GM23338 (cell line): ENCODE measurements around the gene CCNI2. TPM values are rescaled to one million over a fixed set of nuclear protein-coding genes. Genes with fewer than 3 reads are reported as not detected.

Experiments used
- ATAC-seq: fragments of 200-7000 bp; cut with Tn5 transposase; 3 replicates; pipeline ENCODE4 v1.9.1; 2020
- DNase-seq: peaks from one replicate; pipeline ENCODE4 v3.0.0-alpha.2; 2015; ENCODE audit warnings: low spot score
- H2AFZ ChIP-seq: fragments of 200-600 bp; sonication (generic); 2 replicates; pipeline ENCODE4 v1.8.0; 2016; ENCODE audit warnings: antibody characterized with exemption, mild to moderate bottlenecking, moderate library complexity
- H3F3A ChIP-seq: fragments of 200-600 bp; sonication (generic); replicated peaks from 2 replicates; pipeline ENCODE4 v1.8.0; 2017; ENCODE audit warnings: antibody characterized with exemption, mixed run types, low read depth
- H3K27ac ChIP-seq: fragments of 200-600 bp; sonication (generic); 2 replicates; pipeline ENCODE4 v1.6.1; 2016; ENCODE audit warnings: low read depth
- H3K27me3 ChIP-seq: fragments of 200-600 bp; sonication (generic); 2 replicates; pipeline ENCODE4 v1.8.0; 2016; ENCODE audit warnings: mild to moderate bottlenecking, mixed run types, moderate library complexity; ENCODE audit not compliant: insufficient read depth
- H3K36me3 ChIP-seq: fragments of 200-600 bp; sonication (generic); 2 replicates; pipeline ENCODE4 v1.8.0; 2016; ENCODE audit warnings: mild to moderate bottlenecking; ENCODE audit not compliant: insufficient read depth
- H3K4me1 ChIP-seq: fragments of 200-600 bp; sonication (generic); 2 replicates; pipeline ENCODE4 v1.8.0; 2016; ENCODE audit warnings: mild to moderate bottlenecking, moderate library complexity; ENCODE audit not compliant: insufficient read depth
- H3K4me2 ChIP-seq: fragments of 200-600 bp; sonication (generic); 2 replicates; pipeline ENCODE4 v1.7.1; 2017; ENCODE audit warnings: mixed run types
- H3K4me3 ChIP-seq: fragments of 200-600 bp; sonication (generic); 2 replicates; pipeline ENCODE4 v1.6.1; 2016; ENCODE audit warnings: mixed run types
- H3K79me2 ChIP-seq: fragments of 200-600 bp; sonication (generic); replicated peaks from 2 replicates; pipeline ENCODE4 v1.8.0; 2017; ENCODE audit warnings: mild to moderate bottlenecking; ENCODE audit not compliant: insufficient read depth
- H3K9me2 ChIP-seq: fragments of 200-600 bp; sonication (generic); 2 replicates; pipeline ENCODE4 v1.8.0; 2017; ENCODE audit not compliant: insufficient read depth
- H4K20me1 ChIP-seq: fragments of 200-600 bp; sonication (generic); replicated peaks from 2 replicates; pipeline ENCODE4 v1.8.0; 2017; ENCODE audit warnings: mild to moderate bottlenecking; ENCODE audit not compliant: insufficient read depth
- H3K27ac Mint-ChIP-seq: 2 replicates; pipeline ENCODE4 v1.8.0; 2020; ENCODE audit warnings: inconsistent platforms, mild to moderate bottlenecking, moderate library complexity, mixed read lengths
- H3K27me3 Mint-ChIP-seq: 3 replicates; pipeline ENCODE4 v1.8.0; 2022; ENCODE audit warnings: low read depth, mild to moderate bottlenecking, moderate library complexity, mixed read lengths, inconsistent platforms; ENCODE audit not compliant: insufficient read depth, poor library complexity
- H3K36me3 Mint-ChIP-seq: 3 replicates; pipeline ENCODE4 v1.8.0; 2021; ENCODE audit warnings: low read depth, mild to moderate bottlenecking, inconsistent platforms, moderate library complexity, mixed read lengths
- H3K4me1 Mint-ChIP-seq: 3 replicates; pipeline ENCODE4 v1.8.0; 2020; ENCODE audit warnings: mild to moderate bottlenecking, inconsistent platforms, mixed read lengths
- H3K4me3 Mint-ChIP-seq: 3 replicates; pipeline ENCODE4 v1.8.0; 2021; ENCODE audit warnings: moderate library complexity, mild to moderate bottlenecking, inconsistent platforms, mixed read lengths
- H3K9me3 Mint-ChIP-seq: 3 replicates; pipeline ENCODE4 v1.8.0; 2020; ENCODE audit warnings: moderate library complexity, mild to moderate bottlenecking, inconsistent platforms, mixed read lengths
- CREB1 ChIP-seq: fragments of 250-450 bp; sonication (Bioruptor Pico); IDR thresholded peaks from 2 replicates; pipeline ENCODE4 v1.5.0; 2020; ENCODE audit warnings: low read depth, mild to moderate bottlenecking, moderate library complexity
- CTCF ChIP-seq, 2 experiments: fragments of 200-600 bp in 1 of 2; sonication (generic) in 1 of 2; conservative IDR thresholded peaks; 2 replicates each; pipeline versions ENCODE4 v1.5.1 to v1.6.1; 2016 to 2017; ENCODE audit warnings: antibody characterized with exemption in 2 of 2, low read depth in 2 of 2, mild to moderate bottlenecking in 2 of 2, moderate library complexity in 1 of 2
- EZH2 ChIP-seq: fragments of 200-600 bp; sonication (generic); IDR thresholded peaks from one replicate; pipeline ENCODE4 v1.8.0; 2017; ENCODE audit warnings: antibody characterized with exemption, mild to moderate bottlenecking, low read depth; ENCODE audit not compliant: unreplicated experiment
- EZH2phosphoT487 ChIP-seq: fragments of 200-600 bp; sonication (generic); IDR thresholded peaks from one replicate; pipeline ENCODE4 v1.8.1; 2018; ENCODE audit warnings: antibody characterized with exemption; ENCODE audit not compliant: unreplicated experiment
- JUNB ChIP-seq: IDR thresholded peaks from one replicate; pipeline ENCODE4 v1.6.1; 2016; ENCODE audit warnings: antibody characterized with exemption; ENCODE audit not compliant: unreplicated experiment
- NANOG ChIP-seq: IDR thresholded peaks from 2 replicates; pipeline ENCODE4 v1.6.1; 2016; ENCODE audit warnings: antibody characterized with exemption, borderline replicate concordance
- POLR2AphosphoS5 ChIP-seq: IDR thresholded peaks from 2 replicates; pipeline ENCODE4 v1.6.1; 2016; ENCODE audit warnings: antibody characterized with exemption, low read depth
- REST ChIP-seq: IDR thresholded peaks from one replicate; pipeline ENCODE4 v1.6.1; 2018; ENCODE audit warnings: antibody characterized with exemption; ENCODE audit not compliant: unreplicated experiment
- STAT1 ChIP-seq: IDR thresholded peaks from one replicate; pipeline ENCODE4 v1.6.1; 2016; ENCODE audit warnings: antibody characterized with exemption; ENCODE audit not compliant: unreplicated experiment
- ZNF114 ChIP-seq: fragments of 250-450 bp; sonication (Bioruptor Pico); IDR thresholded peaks from 2 replicates; pipeline ENCODE4 v1.5.0; 2020; ENCODE audit warnings: mild to moderate bottlenecking, moderate library complexity
- ZNF331 ChIP-seq: fragments of 250-450 bp; sonication (Bioruptor Pico); IDR thresholded peaks from 2 replicates; pipeline ENCODE4 v1.5.0; 2020; ENCODE audit warnings: low read depth, mild to moderate bottlenecking, moderate library complexity
- polyA plus RNA-seq: library from polyadenylated mRNA; unstranded; fragments of >200 nt; fragmentation: Nextera tagmentation; extraction: Ambion mirVana; gene quantifications from 2 replicates; pipeline ENCODE4 v1.2.1, GENCODE V29; 2016
- total RNA-seq: library from RNA; depleted of rRNA; stranded (reverse); fragments of >200 nt; shearing (Covaris generic); gene quantifications from 2 replicates; pipeline ENCODE4 v1.2.3, GENCODE V29; 2014
- TF ChIP-seq, protein P1 (sequence below): IDR thresholded peaks from 2 replicates; pipeline ENCODE4 v1.6.1; 2016; ENCODE audit warnings: antibody characterized with exemption
- TF ChIP-seq, protein P2 (sequence below): fragments of 250-450 bp; sonication (Bioruptor Pico); IDR thresholded peaks from 2 replicates; pipeline ENCODE4 v1.5.0; 2020; ENCODE audit warnings: mild to moderate bottlenecking, moderate library complexity

CCNI2 gene
- total and polyA plus RNA-seq, 2 experiments from 2014 or later, result 0.55 to 2.5 TPM

DNA sequence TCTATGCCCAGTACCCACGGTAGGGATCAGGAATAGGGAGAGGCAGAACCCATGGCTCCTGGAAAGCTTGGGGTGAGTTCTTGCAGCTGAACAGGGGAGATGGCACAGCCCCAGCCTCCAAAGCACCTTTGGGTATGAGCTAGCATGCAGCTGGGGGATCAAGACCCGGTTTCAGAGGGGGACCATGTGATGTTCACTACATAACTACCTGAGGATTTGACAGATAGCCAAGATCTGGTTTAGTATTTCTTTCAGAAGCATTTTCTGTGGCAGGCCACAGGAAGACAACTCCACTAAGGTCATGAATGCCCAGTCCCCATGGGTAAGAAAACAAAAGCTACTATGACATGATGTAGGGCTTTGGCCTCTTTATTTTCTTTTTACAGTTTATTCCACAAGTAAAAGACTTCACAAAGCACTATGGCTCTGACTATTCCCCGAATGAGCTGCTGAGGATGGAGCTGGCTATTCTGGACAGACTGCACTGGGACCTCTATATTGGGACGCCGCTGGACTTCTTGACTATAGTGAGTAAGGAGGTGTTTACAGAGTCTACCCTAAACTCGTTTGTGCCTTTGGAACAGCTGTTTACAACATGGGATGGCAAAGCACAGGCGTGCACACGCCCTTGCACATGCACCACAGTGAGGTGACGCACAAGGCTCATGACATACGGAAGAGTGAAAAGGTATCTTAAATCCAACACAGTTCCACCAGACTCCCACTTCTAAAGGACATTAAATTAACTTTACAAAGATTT lies 3.4 kb downstream of the CCNI2 start:
- Mint-ChIP-seq H3K27ac (no peak overlapping the region), H3K9me3 (no peaks in the 10 kb centered on the region), H3K4me1 (peaks cover 23% of the 10 kb centered on the region), H3K27me3 (peaks cover 28% of the 10 kb centered on the region), H3K36me3 (no peaks in the 10 kb centered on the region), H3K4me3 (no peak overlapping the region)
- Histone ChIP-seq H3K4me3 (no peak overlapping the region), H3K36me3 (no peaks in the 10 kb centered on the region), H3K9me2 (no peaks in the 10 kb centered on the region), H3K4me2 (no peak overlapping the region), H3K27me3 (peaks cover 46% of the 10 kb centered on the region), H3K4me1 (peaks cover 5% of the 10 kb centered on the region; the same call in 1 of the 2 replicates), H3F3A (no peaks in the 10 kb centered on the region), H2AFZ (no peak overlapping the region), H4K20me1 (no peaks in the 10 kb centered on the region), H3K79me2 (no peaks in the 10 kb centered on the region), H3K27ac (no peak overlapping the region)
- ATAC-seq (no peak), DNase-seq (no peak)
- TF ChIP-seq, protein P1, sequence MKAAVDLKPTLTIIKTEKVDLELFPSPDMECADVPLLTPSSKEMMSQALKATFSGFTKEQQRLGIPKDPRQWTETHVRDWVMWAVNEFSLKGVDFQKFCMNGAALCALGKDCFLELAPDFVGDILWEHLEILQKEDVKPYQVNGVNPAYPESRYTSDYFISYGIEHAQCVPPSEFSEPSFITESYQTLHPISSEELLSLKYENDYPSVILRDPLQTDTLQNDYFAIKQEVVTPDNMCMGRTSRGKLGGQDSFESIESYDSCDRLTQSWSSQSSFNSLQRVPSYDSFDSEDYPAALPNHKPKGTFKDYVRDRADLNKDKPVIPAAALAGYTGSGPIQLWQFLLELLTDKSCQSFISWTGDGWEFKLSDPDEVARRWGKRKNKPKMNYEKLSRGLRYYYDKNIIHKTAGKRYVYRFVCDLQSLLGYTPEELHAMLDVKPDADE, result no peak
- TF ChIP-seq CTCF (conservative IDR thresholded peaks at IDR 0.05; ENCODE audit: low read depth in 2 of 2) (no peak), CREB1 (no peak), EZH2 (no peak), NANOG (no peak), POLR2AphosphoS5 (no peak), STAT1 (no peak), ZNF114 (CRISPR knock-in tag) (no peak), REST (no peak), ZNF331 (CRISPR knock-in tag) (no peak), EZH2phosphoT487 (no peak), JUNB (no peak)
- TF ChIP-seq, protein P2, sequence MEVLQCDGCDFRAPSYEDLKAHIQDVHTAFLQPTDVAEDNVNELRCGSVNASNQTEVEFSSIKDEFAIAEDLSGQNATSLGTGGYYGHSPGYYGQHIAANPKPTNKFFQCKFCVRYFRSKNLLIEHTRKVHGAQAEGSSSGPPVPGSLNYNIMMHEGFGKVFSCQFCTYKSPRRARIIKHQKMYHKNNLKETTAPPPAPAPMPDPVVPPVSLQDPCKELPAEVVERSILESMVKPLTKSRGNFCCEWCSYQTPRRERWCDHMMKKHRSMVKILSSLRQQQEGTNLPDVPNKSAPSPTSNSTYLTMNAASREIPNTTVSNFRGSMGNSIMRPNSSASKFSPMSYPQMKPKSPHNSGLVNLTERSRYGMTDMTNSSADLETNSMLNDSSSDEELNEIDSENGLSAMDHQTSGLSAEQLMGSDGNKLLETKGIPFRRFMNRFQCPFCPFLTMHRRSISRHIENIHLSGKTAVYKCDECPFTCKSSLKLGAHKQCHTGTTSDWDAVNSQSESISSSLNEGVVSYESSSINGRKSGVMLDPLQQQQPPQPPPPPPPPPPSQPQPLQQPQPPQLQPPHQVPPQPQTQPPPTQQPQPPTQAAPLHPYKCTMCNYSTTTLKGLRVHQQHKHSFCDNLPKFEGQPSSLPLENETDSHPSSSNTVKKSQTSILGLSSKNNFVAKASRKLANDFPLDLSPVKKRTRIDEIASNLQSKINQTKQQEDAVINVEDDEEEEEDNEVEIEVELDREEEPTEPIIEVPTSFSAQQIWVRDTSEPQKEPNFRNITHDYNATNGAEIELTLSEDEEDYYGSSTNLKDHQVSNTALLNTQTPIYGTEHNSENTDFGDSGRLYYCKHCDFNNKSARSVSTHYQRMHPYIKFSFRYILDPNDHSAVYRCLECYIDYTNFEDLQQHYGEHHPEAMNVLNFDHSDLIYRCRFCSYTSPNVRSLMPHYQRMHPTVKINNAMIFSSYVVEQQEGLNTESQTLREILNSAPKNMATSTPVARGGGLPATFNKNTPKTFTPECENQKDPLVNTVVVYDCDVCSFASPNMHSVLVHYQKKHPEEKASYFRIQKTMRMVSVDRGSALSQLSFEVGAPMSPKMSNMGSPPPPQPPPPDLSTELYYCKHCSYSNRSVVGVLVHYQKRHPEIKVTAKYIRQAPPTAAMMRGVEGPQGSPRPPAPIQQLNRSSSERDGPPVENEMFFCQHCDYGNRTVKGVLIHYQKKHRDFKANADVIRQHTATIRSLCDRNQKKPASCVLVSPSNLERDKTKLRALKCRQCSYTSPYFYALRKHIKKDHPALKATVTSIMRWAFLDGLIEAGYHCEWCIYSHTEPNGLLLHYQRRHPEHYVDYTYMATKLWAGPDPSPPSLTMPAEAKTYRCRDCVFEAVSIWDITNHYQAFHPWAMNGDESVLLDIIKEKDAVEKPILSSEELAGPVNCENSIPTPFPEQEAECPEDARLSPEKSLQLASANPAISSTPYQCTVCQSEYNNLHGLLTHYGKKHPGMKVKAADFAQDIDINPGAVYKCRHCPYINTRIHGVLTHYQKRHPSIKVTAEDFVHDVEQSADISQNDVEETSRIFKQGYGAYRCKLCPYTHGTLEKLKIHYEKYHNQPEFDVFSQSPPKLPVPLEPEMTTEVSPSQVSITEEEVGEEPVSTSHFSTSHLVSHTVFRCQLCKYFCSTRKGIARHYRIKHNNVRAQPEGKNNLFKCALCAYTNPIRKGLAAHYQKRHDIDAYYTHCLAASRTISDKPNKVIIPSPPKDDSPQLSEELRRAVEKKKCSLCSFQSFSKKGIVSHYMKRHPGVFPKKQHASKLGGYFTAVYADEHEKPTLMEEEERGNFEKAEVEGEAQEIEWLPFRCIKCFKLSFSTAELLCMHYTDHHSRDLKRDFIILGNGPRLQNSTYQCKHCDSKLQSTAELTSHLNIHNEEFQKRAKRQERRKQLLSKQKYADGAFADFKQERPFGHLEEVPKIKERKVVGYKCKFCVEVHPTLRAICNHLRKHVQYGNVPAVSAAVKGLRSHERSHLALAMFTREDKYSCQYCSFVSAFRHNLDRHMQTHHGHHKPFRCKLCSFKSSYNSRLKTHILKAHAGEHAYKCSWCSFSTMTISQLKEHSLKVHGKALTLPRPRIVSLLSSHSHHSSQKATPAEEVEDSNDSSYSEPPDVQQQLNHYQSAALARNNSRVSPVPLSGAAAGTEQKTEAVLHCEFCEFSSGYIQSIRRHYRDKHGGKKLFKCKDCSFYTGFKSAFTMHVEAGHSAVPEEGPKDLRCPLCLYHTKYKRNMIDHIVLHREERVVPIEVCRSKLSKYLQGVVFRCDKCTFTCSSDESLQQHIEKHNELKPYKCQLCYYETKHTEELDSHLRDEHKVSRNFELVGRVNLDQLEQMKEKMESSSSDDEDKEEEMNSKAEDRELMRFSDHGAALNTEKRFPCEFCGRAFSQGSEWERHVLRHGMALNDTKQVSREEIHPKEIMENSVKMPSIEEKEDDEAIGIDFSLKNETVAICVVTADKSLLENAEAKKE (CRISPR knock-in tag), result no peak
